Measurements from ENCODE around the gene TAS1R2.
"Not testable (repeated sequence)": the region's sequence is repeated elsewhere in the genome, so short reads cannot be mapped to it uniquely, and the experiment has no call there.

Gene TAS1R2

DNA sequence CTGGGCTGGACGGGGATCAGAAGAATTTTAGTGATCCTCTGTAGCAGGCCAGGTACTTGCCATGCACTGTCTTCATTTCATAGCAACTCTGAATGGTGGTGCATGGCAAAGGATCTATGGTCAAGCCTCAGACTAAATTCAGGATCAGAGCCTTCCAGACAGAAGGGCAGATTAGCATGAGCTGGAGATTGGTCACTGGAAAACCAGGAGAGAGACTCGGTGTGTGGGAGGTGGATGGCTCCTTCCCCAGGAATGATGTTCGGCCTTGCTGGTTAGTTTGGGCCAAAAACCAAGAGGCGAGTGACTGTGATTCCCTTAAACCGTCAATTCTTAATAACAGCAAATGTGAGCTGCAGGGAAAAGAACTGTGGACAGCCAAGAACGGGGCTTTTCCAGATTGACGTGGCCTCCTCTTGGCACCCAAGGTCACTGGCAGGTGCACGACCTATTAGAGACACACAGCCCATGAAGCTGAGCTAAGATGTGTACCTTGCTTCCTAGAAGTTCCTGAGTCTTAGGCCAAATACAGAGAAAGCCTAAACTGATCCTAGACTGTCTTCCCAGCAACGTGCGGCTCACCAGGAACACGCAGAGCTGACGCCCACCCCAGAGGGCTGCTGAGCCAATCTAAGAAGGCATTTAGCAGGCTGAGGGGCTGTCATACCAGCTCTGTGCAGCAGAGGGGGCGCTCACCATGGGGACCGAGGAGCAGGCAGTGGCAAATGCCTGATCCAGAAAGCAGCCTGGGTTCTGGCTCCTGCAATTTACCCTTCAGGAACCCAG lies 24.4 kb upstream of the TAS1R2 start:
- peak; percentile 19 to 44 for DNase-seq

DNA sequence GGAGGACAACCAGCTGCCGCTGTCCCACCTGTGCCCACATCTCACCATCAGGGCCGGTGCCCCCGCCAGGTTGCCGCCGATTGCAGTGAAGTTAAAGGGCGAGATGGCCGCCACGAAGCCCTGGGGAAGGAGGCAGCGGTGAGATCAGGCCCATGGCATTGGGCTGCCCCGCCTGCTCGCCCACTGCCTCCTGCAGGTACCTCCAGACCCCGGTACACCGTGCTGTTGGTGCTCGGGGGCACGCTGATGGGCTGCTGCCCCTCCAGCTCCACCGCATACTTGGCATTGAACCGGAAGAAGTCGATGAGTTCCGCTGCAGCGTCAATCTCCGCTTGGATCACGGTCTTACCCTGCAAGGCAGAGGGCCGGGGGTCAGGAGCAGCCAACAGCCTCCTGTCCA lies 23.6 kb upstream of the TAS1R2 start:
- no peak for DNase-seq

DNA sequence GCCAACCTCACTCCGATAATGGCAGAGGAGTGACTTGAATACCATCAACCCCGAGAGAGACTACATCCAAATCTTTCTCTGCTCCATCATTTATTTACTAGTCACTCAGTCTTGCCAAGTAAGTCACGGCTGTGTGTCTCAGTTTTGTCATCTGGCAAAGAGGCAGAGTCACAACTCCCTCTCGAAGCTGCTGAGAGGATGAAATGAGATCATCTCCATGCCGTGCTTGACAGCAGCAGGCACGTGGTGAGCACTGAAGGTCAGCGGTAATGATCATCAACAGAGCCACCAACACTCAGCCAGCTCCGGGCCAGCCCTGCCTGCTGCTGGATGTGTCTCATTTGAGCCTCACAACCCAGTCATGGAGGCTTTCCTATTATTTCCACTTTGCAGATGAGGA lies 23.0 kb upstream of the TAS1R2 start:
- DNase-seq = no peak

DNA sequence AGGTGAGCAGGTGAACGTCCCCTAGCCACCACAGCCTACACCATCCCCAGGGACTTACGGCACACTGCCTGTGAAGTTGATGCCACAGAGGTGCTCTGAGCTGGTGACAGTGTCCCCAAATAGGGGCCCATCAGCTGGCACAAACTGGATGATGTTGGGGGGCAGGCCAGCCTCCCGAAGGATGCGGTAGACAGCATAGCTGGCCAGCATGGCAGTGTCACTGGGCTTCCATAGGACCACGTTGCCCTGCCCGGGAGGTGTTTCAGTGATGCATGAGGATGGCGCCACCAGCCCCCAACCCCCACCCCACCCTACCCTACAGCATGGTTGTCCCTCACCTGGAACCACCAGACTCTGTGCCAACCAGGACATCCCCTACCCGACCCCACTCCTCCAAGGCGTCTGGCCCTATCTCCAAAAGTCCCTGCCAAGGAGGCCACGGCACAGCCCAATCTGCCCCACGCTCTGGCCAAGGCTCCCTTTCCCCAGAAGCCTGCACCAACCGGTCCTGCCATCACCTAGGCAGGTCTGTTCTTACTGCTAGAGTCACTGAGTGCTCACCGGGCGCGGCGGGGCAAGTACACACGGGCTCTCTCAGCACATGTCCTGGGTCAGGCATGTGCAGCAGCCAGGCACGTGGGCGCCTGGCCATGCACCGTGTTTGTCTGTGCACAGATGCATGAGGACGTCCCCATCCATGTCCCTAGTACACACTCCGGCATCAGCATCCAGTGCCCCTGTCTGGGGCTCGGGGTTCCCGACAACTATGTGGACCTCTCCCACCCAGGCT lies 22.4 kb upstream of the TAS1R2 start:
- no peak for DNase-seq

DNA sequence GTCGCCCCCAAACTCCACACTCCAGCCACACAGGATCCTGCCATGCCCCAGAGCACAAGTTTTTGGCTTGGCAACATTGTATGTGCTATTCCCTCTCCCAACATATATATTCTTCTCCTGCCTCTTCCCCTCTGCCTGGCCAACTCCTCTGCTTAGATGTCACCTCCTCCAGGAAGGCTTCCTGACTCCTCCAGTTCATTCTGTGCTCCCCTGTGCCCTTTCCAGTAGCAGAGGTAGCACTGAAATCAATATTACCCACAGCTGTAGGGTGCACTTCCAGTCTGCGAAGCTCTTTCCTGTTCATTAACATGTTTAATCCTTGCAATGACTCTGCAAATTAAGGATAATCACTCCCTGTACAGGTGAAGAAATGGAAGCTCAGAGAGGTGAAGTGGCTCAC lies 21.7 kb upstream of the TAS1R2 start:
- DNase-seq = no peak

- DNase-seq = no peak
These were observed 21.1 kb upstream of the TAS1R2 start for GRCh38 chr1:18880585-18880984.

DNA sequence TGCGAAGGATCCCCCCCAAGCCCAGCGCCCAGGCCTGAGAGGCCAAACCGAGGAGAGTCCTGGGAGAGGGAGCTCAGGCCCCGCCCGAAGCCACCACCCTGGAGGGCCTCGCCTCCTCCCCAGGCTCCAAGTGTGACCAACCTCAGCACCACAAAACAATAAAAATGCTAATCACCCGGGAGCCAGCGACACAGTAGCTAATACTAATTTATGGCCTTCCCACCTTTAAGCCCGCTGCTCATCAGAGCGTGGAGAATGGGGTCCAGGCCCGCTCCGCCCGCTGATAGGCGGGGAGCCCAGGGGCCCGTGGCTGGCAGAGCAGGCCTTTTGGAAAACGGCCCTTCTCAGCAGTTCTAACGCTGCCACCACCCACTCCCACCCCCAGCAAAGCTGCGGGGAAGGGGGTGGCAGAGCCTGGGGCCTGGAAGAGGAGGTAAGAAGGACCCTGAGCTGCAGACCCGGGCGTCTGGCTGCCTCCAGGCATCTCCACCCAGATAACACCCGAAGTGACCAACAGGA lies 20.4 kb upstream of the TAS1R2 start:
- no peak for DNase-seq

GRCh38 chr1:18879215-18879790 lies 19.8 kb upstream of the TAS1R2 start:
- DNase-seq = no peak

- DNase-seq = no peak
These were observed 19.2 kb upstream of the TAS1R2 start for GRCh38 chr1:18878538-18879214.

GRCh38 chr1:18877282-18877681 lies 17.8 kb upstream of the TAS1R2 start:
- no peak for DNase-seq

GRCh38 chr1:18876210-18876609 lies 16.8 kb upstream of the TAS1R2 start:
- no peak for DNase-seq

- DNase-seq = no peak
These were observed 16.3 kb upstream of the TAS1R2 start for GRCh38 chr1:18875796-18876128.

GRCh38 chr1:18875107-18875795 lies 15.8 kb upstream of the TAS1R2 start:
- peak in 1 of 2 experiments; percentile 54 for DNase-seq

DNA sequence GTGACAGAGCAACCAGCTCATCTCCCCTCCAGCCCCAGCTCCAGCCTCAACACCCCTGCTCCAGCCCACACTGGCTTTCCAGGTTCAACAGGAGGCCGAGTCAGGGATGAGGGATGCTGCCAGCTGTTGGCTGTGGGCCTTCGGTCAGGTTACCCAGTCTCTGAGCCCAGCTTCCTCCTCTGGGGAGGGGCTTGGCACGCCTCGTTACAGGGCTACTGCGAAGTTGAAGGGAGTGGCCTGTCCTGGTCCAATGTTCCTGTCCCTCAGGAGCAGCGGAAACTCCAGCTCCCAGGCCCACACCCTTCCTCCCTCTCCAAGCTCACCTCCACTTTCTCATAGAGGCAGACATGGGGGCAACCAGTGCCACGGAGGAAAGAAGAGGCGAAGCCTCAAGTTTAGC lies 15.1 kb upstream of the TAS1R2 start:
- DNase-seq = no peak

DNA sequence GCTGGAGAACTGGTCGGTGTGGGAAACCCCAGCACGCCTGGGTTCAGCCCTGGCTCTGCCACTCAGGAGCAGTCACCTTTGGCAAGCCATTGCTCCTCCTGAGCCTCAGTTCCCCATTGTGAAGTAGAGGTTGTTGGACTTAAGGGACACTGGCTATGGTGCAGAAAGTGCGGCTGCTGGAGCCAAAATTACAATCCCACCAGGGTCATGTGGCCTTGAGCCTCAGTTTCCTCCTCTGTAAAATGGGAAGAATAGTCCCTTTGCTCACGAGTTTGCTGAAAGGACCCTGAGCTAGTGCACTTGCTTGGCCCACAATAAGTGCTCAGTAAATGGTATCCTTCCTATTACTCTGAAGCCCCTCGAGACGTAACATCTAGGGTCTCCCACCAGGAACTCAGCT lies 14.6 kb upstream of the TAS1R2 start:
- no peak for DNase-seq

GRCh38 chr1:18872071-18872611 lies 12.7 kb upstream of the TAS1R2 start:
- no peak for DNase-seq

DNA sequence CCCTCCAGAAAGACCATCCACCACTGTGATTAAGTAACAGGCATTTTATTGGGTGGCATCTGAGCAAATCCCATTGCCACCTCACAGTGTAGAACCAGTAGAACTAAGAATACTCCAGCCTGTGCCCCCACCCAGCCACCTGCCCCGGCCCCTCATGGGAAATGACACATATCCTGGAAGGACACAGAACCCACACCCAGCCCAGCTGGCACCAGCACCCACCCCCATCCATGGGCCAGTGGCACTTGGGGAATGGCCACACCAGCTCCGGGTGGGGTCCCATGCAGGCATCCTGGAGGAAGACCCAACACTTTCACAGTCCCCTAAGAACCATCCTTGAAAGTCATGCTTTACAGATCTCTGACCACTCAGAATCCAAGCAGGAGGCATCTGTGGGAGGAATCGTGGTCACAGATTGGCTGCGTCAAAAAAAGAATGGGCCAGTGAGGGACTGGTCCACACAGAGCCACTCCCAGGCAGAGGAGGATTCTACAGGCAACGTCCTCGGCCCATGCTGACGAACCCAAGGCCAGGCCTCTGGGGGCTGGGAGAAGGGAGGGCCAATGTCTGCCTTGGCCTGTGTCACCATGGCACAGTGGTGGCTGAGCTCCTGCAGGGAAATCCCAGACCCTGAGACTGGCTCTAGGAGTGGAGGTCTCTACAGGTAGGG lies 12.1 kb upstream of the TAS1R2 start:
- DNase-seq = no peak

DNA sequence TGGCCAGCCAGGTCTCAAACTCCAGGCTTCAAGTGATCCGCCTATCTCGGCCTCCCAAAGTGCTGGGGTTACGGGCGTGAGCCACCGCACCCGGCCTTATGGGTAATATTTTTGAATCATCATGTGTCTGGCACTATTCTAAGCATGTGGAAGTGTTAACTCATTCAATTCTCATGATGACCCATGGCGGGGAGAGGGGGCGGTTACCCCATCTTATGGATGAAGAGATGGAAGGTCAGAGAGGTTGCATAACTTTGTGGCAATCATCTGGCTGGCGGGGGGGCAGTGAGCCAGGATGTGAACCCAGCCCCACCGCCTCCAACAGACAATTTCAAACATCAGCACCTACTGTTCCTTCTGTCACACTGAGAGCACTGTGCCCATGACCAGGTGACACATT lies 11.5 kb upstream of the TAS1R2 start:
- no peak for DNase-seq

DNA sequence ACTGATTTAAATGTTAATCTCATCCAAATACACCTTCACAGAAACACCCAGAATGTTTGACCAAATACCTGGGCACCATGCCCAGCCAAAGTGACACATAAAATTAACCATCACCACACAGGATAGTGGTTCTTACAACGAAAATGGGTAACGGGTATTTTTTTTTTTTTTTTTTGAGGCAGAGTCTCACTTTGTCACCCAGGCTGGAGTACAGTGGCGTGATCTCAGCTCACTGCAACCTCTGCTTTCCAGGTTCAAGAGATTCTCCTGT lies 11.1 kb upstream of the TAS1R2 start:
- DNase-seq = not testable (repeated sequence)

DNA sequence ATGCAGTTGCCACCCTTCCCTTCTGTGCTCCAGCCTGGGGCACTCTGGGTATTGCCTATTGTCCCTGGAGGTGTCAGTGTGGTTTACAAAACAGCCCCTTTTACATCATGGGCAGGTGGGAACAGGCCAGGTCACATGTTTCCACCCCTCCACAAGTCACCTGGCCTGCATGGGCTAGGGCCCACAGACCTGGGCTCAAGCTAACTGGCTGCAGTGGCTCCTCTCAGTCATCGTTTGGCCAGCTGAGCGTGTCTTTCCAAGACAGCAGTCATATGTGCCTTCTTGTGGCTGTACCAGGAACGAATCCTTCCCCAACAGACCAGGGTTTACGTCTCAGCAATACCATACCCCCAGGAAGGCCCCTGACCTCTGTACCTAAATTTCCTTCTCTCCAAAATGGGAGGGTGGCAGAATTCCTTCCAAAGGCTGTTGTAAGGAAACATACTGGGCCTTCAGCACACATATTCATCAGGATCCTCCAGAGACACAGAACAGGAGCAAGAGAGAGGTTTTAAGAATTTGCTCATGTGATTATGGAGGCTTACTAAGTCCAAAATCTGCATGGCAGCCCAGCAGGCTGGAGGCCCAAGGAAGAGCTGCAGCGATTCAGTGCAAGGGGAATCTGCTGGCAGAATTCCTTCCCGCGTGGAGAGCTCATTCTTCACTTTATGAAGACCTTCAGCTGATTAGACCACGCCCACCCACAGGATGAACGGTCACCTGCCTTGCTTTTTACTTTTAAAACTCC lies 10.6 kb upstream of the TAS1R2 start:
- no peak for DNase-seq

GRCh38 chr1:18868801-18869424 lies 9.5 kb upstream of the TAS1R2 start:
- DNase-seq = no peak
